ENCODE measurements around the gene ASPN. TPM values are rescaled to one million over a fixed set of nuclear protein-coding genes. Genes with fewer than 3 reads are reported as not detected.

Gene ASPN
- total RNA-seq, 2 experiments from 2014 or later, result not detected

- Histone ChIP-seq H2AFZ (ENCODE audit: low read length) (no peak overlapping the region), H3K9me3 (ENCODE audit: low read length) (no peaks in the 10 kb centered on the region), H3K4me1 (ENCODE audit: insufficient read depth, low read length, poor library complexity, severe bottlenecking) (no peaks in the 10 kb centered on the region), H3K4me3 (ENCODE audit: low read depth, low read length, poor library complexity, severe bottlenecking) (no peak overlapping the region), H3K36me3 (ENCODE audit: insufficient read depth, low read length) (no peaks in the 10 kb centered on the region), H3K79me2 (ENCODE audit: insufficient read depth, low read depth, low read length) (no peaks in the 10 kb centered on the region), H4K20me1 (ENCODE audit: insufficient read depth, low read length) (no peaks in the 10 kb centered on the region), H3K27ac (ENCODE audit: low read depth, low read length, poor library complexity, severe bottlenecking) (no peak overlapping the region), H3K9me2 (ENCODE audit: insufficient read depth, low read length) (no peaks in the 10 kb centered on the region), H3K4me2 (ENCODE audit: low read length) (no peak overlapping the region)
- no TSS peak for BruUV-seq (replicated peaks)
- POLR2A ChIA-PET, result no interaction called here
- intact Hi-C loops (cut with micrococcal nuclease; ENCODE audit: unreplicated experiment), result no loop called here
- CTCF ChIA-PET (ENCODE audit: unreplicated experiment), result no interaction called here
- TF ChIP-seq EZH2phosphoT487 (IDR thresholded peaks at IDR 0.05; ENCODE audit: borderline replicate concordance, low read depth, low read length) (no peak), CTCF (conservative IDR thresholded peaks at IDR 0.05; ENCODE audit: low read length) (no peak)
- DNase-seq (ENCODE audit: low spot score), result no peak
These were observed 30.3 kb upstream of the ASPN start for GRCh38 chr9:92512622-92513021.

GRCh38 chr9:92510747-92511146 is 28.4 kb upstream of the ASPN start:
- no peaks in the 10 kb centered on the region for H3K9me3 ChIP-seq (ENCODE audit: low read length)
- H4K20me1 ChIP-seq (ENCODE audit: insufficient read depth, low read length), result no peaks in the 10 kb centered on the region
- no peaks in the 10 kb centered on the region for H3K79me2 ChIP-seq (ENCODE audit: insufficient read depth, low read depth, low read length)
- no peak for DNase-seq (ENCODE audit: low spot score)
- ChIA-PET POLR2A (no interaction called here), CTCF (ENCODE audit: unreplicated experiment) (no interaction called here)
- H3K4me3 ChIP-seq (ENCODE audit: low read depth, low read length, poor library complexity, severe bottlenecking), result no peak overlapping the region
- no peaks in the 10 kb centered on the region for H3K4me1 ChIP-seq (ENCODE audit: insufficient read depth, low read length, poor library complexity, severe bottlenecking)
- H3K27ac ChIP-seq (ENCODE audit: low read depth, low read length, poor library complexity, severe bottlenecking), result no peak overlapping the region
- no peaks in the 10 kb centered on the region for H3K9me2 ChIP-seq (ENCODE audit: insufficient read depth, low read length)
- no peaks in the 10 kb centered on the region for H3K36me3 ChIP-seq (ENCODE audit: insufficient read depth, low read length)
- no peak overlapping the region for H2AFZ ChIP-seq (ENCODE audit: low read length)
- BruUV-seq (replicated peaks), result no TSS peak
- no peak overlapping the region for H3K4me2 ChIP-seq (ENCODE audit: low read length)
- TF ChIP-seq EZH2phosphoT487 (IDR thresholded peaks at IDR 0.05; ENCODE audit: borderline replicate concordance, low read depth, low read length), result no peak
- TF ChIP-seq CTCF (conservative IDR thresholded peaks at IDR 0.05; ENCODE audit: low read length), result no peak
- intact Hi-C loops (cut with micrococcal nuclease; ENCODE audit: unreplicated experiment), result no loop called here

- intact Hi-C loops (cut with micrococcal nuclease; ENCODE audit: unreplicated experiment), result no loop called here
- no peak overlapping the region for H3K27ac ChIP-seq (ENCODE audit: low read depth, low read length, poor library complexity, severe bottlenecking)
- H3K9me2 ChIP-seq (ENCODE audit: insufficient read depth, low read length), result no peaks in the 10 kb centered on the region
- BruUV-seq (replicated peaks), result no TSS peak
- H4K20me1 ChIP-seq (ENCODE audit: insufficient read depth, low read length), result no peaks in the 10 kb centered on the region
- no peaks in the 10 kb centered on the region for H3K4me1 ChIP-seq (ENCODE audit: insufficient read depth, low read length, poor library complexity, severe bottlenecking)
- H3K4me3 ChIP-seq (ENCODE audit: low read depth, low read length, poor library complexity, severe bottlenecking), result no peak overlapping the region
- no peak overlapping the region for H3K4me2 ChIP-seq (ENCODE audit: low read length)
- no peak overlapping the region for H2AFZ ChIP-seq (ENCODE audit: low read length)
- no peaks in the 10 kb centered on the region for H3K79me2 ChIP-seq (ENCODE audit: insufficient read depth, low read depth, low read length)
- DNase-seq (ENCODE audit: low spot score), result no peak
- no peaks in the 10 kb centered on the region for H3K9me3 ChIP-seq (ENCODE audit: low read length)
- ChIA-PET POLR2A (no interaction called here), CTCF (ENCODE audit: unreplicated experiment) (no interaction called here)
- TF ChIP-seq EZH2phosphoT487 (IDR thresholded peaks at IDR 0.05; ENCODE audit: borderline replicate concordance, low read depth, low read length), result no peak
- no peak for TF ChIP-seq CTCF (conservative IDR thresholded peaks at IDR 0.05; ENCODE audit: low read length)
- H3K36me3 ChIP-seq (ENCODE audit: insufficient read depth, low read length), result no peaks in the 10 kb centered on the region
These were observed 26.7 kb upstream of the ASPN start for GRCh38 chr9:92509050-92509449.
